Breast epithelium (tissue), 4 donors: ENCODE data around the gene F5. TPM values are rescaled to one million over a fixed set of nuclear protein-coding genes. Genes with fewer than 3 reads are reported as not detected.

Experiments
- DNase-seq, 2 donors: peaks; one replicate each; pipeline ENCODE4 v3.0.0-alpha.2; 2019; ENCODE audit warnings: low spot score in 2 of 2
- H3K27ac ChIP-seq, 2 donors: fragments of 200-600 bp; sonication (generic) in 1 of 2; one replicate each; pipeline ENCODE4 v1.5.1; 2016 to 2019; ENCODE audit warnings: mild to moderate bottlenecking in 1 of 2
- H3K27me3 ChIP-seq, 2 donors: fragments of 200-600 bp; sonication (generic) in 1 of 2; one replicate each; pipeline versions ENCODE4 v1.5.1 to v1.6.0; 2017 to 2019; ENCODE audit warnings: control low read depth in 1 of 2, mild to moderate bottlenecking in 1 of 2
- H3K36me3 ChIP-seq: fragments of 200-600 bp; one replicate; pipeline ENCODE4 v1.5.1; 2019
- H3K4me1 ChIP-seq, 2 donors: fragments of 200-600 bp; sonication (generic); one replicate each; pipeline ENCODE4 v1.5.1; 2016 to 2019; ENCODE audit warnings: control low read depth in 1 of 2
- H3K4me3 ChIP-seq, 3 donors: fragments of 200-600 bp; sonication (generic); 1 replicate in 2 of 3; 2 replicates in 1 of 3; pipeline ENCODE4 v1.5.1; 2016 to 2019; ENCODE audit warnings: mild to moderate bottlenecking in 3 of 3, moderate library complexity in 2 of 3
- H3K9me3 ChIP-seq, 2 donors: fragments of 200-600 bp; sonication (generic) in 1 of 2; one replicate each; pipeline ENCODE4 v1.5.1; 2016 to 2019; ENCODE audit warnings: control low read depth in 1 of 2
- CTCF ChIP-seq, 3 donors: fragments of 450-650 bp; IDR thresholded peaks; one replicate each; pipeline ENCODE4 v1.5.1; 2016 to 2017; ENCODE audit warnings: antibody characterized with exemption in 3 of 3, mild to moderate bottlenecking in 3 of 3, moderate library complexity in 3 of 3
- POLR2A ChIP-seq: fragments of 450-650 bp; IDR thresholded peaks from one replicate; pipeline ENCODE4 v1.6.1; 2016; ENCODE audit warnings: antibody characterized with exemption, mild to moderate bottlenecking, moderate library complexity
- POLR2AphosphoS5 ChIP-seq, 3 donors: sonication (generic); formaldehyde crosslinking; IDR thresholded peaks; one replicate each; pipeline ENCODE4 v1.6.1; 2017; ENCODE audit warnings: antibody characterized with exemption in 3 of 3
- intact Hi-C: fragments of 100-400 bp; cut with DNase I; formaldehyde crosslinking; loops from one replicate; pipeline ENCODE4 v1.15.1; 2023; ENCODE audit warnings: low total_unique reads
- total RNA-seq, 3 donors: library from RNA; depleted of rRNA; stranded (reverse); fragments of >200 nt; gene quantifications; one replicate each; pipeline ENCODE4 v1.1.0, GENCODE V29; 2016

F5 gene
- total RNA-seq, 3 donors from 2014 or later, result 0.44 to 7.4 (median 1.3) TPM

GRCh38 chr1:169588785-169589485 lies 2.7 kb upstream of the F5 start:
- H3K27ac ChIP-seq, result no peak overlapping the region
- H3K4me1 ChIP-seq, result peaks cover 0 to 5% of the 10 kb centered on the region in 2 donors
- intact Hi-C loops, result no loop called here
- no peak overlapping the region for H3K4me3 ChIP-seq
- no peak for DNase-seq
- TF ChIP-seq CTCF (IDR thresholded peaks at IDR 0.05) (no peak), POLR2A (no peak), POLR2AphosphoS5 (IDR thresholded peaks at IDR 0.05) (no peak)
- H3K36me3 ChIP-seq, result no peaks in the 10 kb centered on the region
- H3K27me3 ChIP-seq, result no peaks in the 10 kb centered on the region
- H3K9me3 ChIP-seq, result no peaks in the 10 kb centered on the region

GRCh38 chr1:169588112-169588511 lies 1.8 kb upstream of the F5 start:
- DNase-seq, result no peak
- peaks cover 0 to 5% of the 10 kb centered on the region in 2 donors for H3K4me1 ChIP-seq
- H3K9me3 ChIP-seq, result no peaks in the 10 kb centered on the region
- H3K27me3 ChIP-seq, result no peaks in the 10 kb centered on the region
- no peaks in the 10 kb centered on the region for H3K36me3 ChIP-seq
- H3K4me3 ChIP-seq, result no peak overlapping the region
- TF ChIP-seq POLR2A (no peak), POLR2AphosphoS5 (IDR thresholded peaks at IDR 0.05) (no peak), CTCF (IDR thresholded peaks at IDR 0.05) (no peak)
- no peak overlapping the region for H3K27ac ChIP-seq
- intact Hi-C loops, result no loop called here

GRCh38 chr1:169586067-169586394 lies 250 bp downstream of the F5 start:
- H3K36me3 ChIP-seq, result no peaks in the 10 kb centered on the region
- peaks cover 0 to 4% of the 10 kb centered on the region in 2 donors for H3K27me3 ChIP-seq
- TF ChIP-seq POLR2AphosphoS5 (IDR thresholded peaks at IDR 0.05) (no peak), CTCF (IDR thresholded peaks at IDR 0.05) (no peak), POLR2A (no peak)
- peaks cover 0 to 5% of the 10 kb centered on the region in 2 donors for H3K4me1 ChIP-seq
- H3K4me3 ChIP-seq, result peak overlapping the region in 2 of 3 donors; percentile 10 to 48
- intact Hi-C loops, result no loop called here
- no peak for DNase-seq
- no peak overlapping the region for H3K27ac ChIP-seq
- no peaks in the 10 kb centered on the region for H3K9me3 ChIP-seq

GRCh38 chr1:169585181-169585580 lies 1.1 kb downstream of the F5 start:
- H3K27ac ChIP-seq, result no peak overlapping the region
- no peaks in the 10 kb centered on the region for H3K36me3 ChIP-seq
- no peak overlapping the region for H3K4me3 ChIP-seq
- DNase-seq, result no peak
- no peaks in the 10 kb centered on the region for H3K9me3 ChIP-seq
- no peak for TF ChIP-seq POLR2AphosphoS5 (IDR thresholded peaks at IDR 0.05)
- no peak for TF ChIP-seq CTCF (IDR thresholded peaks at IDR 0.05)
- TF ChIP-seq POLR2A, result no peak
- peaks cover 0 to 4% of the 10 kb centered on the region in 2 donors for H3K27me3 ChIP-seq
- intact Hi-C loops, result no loop called here
- peaks cover 0 to 5% of the 10 kb centered on the region in 2 donors for H3K4me1 ChIP-seq

- TF ChIP-seq CTCF (IDR thresholded peaks at IDR 0.05), result no peak
- no peak for TF ChIP-seq POLR2A
- TF ChIP-seq POLR2AphosphoS5 (IDR thresholded peaks at IDR 0.05), result no peak
- Histone ChIP-seq H3K27ac (no peak overlapping the region), H3K9me3 (no peaks in the 10 kb centered on the region), H3K27me3 (peaks cover 0 to 4% of the 10 kb centered on the region in 2 donors), H3K4me3 (no peak overlapping the region), H3K36me3 (no peaks in the 10 kb centered on the region), H3K4me1 (peaks cover 0 to 5% of the 10 kb centered on the region in 2 donors)
- no peak for DNase-seq
- intact Hi-C loops, result no loop called here
These were observed 1.7 kb downstream of the F5 start for GRCh38 chr1:169584483-169585144.
